ENCODE data around the gene TEAD1.

Gene TEAD1

DNA sequence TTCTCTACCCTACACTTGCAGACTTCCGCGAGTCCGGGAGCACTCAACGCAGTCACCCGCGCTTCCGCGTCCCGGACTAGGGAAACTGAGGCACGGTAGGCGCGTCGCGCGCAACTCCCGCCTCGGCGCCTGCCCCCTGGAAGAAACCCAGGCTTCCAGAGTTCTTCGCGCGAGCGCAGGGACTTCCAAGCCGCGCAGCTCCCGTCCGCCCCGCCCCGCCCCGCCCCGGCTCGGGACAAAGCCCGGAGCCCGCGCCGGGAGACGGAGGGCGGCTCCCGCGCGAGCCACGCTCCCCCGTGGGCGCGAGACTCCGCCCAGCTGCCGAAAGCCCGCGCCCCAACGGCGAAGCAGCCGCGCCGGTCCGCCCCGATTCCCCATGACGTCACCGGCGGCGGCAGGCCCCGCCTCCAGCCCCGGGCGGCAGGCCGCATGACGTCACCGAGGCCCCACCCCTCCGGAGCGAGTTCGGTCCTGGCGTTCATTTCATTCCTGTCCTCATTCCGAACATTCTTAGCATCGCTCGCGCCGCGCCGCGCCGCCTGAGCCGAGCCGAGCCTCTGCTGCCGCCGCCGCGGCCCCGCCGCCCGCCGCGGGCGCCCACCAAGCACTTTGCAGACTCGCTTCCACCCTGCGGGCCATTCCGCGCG, at the start of gene TEAD1:
TSS of gene TEAD1 (plus strand) at position 498 of the 647 bp plus-strand sequence.
- peak; percentile 83 for DNase-seq

DNA sequence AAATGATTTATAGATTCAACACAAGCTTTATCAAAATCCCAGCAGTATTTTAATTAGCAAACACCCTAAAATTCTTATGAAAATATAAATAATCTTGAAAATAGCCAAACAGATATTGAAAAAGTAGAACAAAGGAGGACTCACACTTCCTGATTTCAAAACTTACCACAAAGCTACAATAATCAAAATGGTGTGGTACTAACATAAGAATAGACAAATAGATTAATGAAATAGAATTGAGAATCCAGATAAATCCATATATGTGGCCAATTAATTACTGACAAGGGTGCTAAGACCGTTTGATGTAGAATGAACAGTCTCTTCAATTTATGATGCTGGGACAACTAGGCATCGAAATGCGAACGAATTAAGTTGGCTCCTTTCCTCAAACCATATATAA, 49.6 kb upstream of the TEAD1 start:
- no peak for DNase-seq

DNA sequence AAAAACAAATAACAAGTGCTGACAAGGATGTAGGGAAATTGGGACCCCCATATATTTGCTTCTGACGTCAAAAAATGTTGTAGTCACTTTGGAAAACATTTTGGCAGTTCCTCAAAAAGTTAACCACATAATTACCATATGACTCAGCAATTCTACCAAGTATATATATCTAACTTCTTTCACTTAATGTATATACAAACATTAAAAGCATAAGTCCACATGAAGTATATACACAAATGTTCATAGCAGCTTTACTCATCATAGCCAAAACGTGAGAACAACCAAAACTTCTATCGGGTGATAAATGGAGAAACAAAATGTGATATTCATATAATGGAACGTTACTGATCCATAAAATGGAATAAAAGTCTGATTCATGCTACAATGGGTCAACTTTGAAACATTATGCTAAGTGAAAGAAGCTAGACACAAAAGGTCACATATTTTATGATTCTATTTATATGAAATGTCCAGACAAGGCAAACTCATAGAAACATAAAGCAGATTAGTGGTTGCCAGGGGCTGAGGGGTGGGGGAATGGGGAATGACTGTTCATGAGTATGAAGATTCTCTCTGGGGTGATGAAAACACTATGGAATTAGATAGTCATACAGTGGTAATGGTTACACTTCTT, 48.7 kb upstream of the TEAD1 start:
- no peak for DNase-seq

- DNase-seq = no peak
Observed at GRCh38 chr11:12626616-12627015, 47.6 kb upstream of the TEAD1 start.

- DNase-seq = no peak
Observed at GRCh38 chr11:12628314-12628713, 45.9 kb upstream of the TEAD1 start.

DNA sequence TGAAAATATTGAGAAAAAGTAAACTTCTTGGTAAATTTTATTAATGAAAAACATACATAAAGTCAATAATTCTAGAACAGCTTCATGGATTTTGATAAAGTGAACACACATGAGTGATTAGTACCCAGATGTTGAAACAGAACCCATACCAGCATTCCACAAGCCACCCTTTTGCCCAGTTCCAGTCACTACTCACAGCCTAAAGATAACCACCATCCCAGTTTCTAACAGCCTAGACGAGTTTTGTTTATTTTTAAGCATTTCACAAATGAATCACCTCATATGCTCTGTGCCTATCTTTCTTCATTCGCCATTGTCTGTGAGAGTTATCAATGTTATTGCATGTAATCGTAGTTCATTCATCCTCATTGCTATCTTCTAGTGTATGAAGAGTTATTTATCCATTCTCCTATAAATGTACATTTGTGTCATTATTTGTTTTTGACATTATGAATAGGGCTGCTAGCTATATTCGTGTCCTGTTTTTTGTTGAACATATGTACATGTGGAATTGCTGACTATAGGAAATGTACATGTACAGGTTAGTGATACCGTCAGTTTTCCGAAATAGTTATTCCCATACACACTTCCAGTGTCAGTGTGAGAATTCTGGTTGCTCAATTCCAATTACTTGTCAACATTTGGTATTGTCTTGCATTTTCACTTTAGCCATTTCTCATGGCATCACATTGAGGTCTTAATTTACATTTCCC, 44.5 kb upstream of the TEAD1 start:
- DNase-seq = no peak

DNA sequence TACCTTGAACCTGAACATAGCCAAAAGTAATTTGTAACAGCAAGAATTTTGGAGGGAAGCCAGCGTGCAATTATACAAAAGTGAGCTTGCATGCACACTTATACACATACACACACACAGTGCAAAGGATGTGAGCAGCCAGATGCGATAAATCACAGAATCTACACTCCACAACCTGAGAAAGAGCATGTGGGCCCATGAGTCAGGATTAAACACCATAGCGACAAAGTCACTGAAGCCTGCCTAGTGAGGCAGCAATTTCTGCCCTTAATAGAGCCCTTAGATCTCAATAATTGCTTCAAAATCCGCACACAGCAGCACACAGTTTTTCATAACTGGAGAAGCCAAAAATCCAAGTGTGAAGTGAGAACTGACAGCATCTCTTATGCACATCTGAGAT, 42.6 kb upstream of the TEAD1 start:
- no peak for DNase-seq

GRCh38 chr11:12634329-12634728, 39.9 kb upstream of the TEAD1 start:
- no peak for DNase-seq

- DNase-seq = no peak
Observed at GRCh38 chr11:12636871-12637410, 37.3 kb upstream of the TEAD1 start.

DNA sequence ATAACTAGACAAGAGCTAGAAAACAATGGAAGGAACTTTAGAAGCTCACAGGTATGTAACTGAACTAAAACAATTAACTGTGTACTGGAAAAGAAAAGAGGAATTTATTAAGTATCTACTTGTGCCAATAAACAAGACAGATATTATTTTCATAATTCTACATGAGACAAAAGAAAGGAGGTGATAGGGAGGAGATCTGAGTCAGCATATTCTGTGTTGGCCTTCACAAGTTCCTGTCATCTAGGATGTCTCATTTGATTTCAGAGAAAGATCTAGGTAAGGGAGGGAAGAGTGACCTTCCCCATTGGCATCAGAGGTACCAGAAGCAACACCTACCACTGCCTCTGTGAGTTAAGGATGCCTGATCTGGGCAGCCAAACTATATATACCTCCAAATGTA, 34.8 kb upstream of the TEAD1 start:
- DNase-seq = no peak

DNA sequence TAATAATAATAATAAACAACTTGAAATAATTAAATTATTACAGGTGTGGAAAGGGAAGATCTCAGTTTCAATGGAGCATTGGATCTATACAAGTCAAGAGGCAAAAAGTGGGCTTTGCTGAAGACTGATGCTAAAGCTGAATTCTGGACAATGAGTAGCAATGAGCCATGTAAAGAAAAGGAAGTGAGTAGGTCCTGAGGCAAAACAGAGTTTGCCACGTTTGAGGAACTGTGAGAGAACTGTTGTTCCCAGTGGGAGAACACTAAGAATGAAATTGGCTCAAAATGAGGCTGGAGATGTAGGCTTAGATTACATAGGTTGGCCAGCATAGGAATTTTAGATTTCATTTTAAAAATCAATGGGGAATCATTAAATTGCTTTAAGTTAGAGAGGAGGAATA, 33.9 kb upstream of the TEAD1 start:
- no peak for DNase-seq

DNA sequence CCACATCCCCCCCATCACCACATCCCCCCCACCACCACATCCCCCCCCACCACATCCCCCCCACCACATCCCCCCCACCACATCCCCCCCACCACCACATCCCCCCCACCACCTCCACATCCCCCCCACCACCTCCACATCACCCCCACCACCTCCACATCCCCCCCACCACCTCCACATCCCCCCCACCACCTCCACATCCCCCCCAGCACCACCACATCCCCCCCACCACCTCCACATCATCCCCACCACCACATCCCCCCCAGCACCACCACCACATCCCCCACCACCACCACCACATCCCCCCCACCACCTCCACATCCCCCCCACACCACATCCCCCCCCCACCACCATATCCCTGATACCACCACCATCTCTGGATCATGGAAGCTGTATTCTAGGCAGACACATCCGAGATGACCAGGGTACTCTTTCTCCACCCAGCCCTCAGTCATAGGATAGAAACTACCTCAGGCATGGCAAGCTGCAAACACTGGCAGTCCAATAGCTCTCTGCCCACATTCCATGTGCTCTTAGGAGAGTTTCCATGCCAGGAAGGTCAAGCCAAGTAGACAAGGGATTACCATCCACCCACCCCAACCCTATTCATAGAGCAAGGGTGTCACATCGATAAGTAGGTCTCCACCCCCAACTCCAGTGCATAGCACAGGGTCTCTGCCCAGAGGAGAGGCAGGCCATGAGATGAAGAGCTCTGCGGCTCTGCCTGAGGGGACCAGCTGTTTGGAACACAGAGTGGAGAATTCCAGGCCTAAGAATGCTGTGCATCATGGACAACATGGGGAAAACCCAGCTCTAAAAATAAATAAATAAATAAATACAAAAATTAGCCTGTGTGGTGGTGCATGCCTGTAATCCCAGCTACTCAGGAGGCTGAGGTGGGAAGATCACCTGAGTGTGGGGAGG, 33.0 kb upstream of the TEAD1 start:
- peak; percentile 4 for DNase-seq

DNA sequence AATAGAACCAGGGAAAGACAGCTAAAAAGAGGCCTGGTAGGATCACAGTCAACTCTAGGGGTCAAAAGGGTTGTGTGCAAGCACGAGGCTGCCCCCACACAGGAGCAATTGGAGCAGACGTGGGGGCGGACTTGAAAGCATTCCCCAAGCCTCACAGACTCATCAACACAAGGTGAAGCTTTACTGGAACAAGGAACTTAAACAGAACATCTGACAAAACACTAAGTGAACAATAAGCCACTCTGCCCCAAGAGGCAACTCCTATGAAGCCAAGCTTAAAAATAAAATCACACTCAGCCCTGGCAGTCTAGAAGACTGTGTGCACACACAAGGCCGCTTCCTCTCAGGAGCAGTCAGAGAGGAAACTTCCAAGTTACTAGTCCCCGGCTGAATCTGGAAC, 32.2 kb upstream of the TEAD1 start:
- no peak for DNase-seq

- no peak for DNase-seq
Observed at GRCh38 chr11:12642806-12643428, 31.3 kb upstream of the TEAD1 start.

DNA sequence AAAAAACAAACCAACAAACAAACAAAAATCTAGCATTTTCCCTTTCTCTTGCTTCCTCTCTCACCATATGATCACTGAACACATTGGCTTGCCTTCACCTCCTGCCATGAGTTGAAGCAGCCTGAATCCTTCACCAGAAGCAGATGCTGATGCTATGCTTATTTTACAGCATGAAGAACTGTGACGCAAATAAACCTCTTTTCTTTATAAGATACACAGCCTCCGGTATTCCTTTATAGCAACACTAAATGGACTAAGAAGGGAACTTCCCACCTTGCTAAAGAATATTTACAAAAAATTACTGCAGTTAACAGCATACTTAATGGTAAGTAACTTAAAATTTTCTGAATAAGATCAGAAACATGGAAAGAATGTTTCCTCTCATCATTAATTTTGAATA, 27.7 kb upstream of the TEAD1 start:
- DNase-seq = no peak

GRCh38 chr11:12653729-12654128, 20.5 kb upstream of the TEAD1 start:
- DNase-seq = no peak

DNA sequence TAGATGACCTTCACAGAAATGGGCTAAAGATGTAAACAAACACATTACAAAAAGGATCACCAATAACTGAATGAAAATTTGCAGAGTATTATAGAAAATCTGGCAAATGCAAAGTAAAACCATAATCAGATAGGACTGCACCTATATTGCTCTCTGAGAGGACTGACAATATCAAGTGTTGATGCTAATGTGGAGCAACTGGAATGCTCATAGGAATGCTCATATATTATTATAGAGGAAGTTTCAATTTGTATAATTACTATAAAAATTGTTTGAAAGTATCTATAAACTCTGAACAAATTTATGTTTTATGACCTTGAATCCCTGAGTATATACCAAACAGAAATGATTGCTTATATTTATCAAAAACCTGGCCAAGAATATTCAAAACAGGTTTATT, 18.4 kb upstream of the TEAD1 start:
- DNase-seq = no peak

- DNase-seq = no peak
Observed at GRCh38 chr11:12657336-12657735, 16.9 kb upstream of the TEAD1 start.

DNA sequence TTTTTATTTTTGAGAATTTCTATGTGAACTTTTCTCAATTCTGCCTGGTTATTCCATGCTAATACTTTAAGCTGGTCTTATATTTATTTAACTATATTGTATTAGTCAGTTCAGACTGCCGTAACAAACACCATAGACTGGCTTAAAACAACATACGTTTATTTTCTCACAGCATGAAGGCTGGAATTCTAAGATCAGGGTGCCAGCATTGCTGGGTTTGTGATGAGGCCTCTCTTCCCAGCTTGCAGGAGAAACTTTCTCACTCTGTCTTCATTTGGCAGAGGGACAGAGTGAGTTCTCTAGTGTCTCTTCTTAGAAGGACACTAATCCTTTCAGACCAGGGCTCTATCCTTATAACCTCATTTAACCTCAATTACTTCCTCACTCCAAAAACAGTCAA, 16.2 kb upstream of the TEAD1 start:
- no peak for DNase-seq

DNA sequence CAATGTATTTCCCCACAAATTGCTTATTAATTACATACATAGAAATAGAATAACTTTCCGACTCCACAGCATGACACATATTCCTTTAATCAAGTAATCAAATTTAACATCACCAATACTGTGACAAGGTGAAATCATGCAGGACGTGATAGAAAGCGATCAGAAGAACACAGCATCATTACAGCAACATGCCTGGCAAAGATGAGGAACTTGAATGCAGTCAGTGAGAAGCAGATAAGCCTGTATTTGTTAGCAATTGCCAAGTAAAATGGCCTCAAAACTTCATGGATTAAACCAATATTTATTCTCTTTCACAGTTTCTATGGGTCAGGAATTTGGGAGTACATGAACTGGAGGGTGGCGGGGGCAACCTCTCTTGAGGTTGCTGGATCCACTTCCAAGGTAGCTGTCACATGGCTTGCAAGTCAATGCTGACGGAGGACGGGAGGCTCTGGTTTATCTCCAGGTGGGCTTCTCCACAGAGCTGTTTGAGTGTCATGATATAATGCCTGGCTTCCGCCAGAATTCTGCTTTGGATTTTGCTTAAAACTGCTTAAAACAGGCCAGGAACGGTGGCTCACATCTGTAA, 12.0 kb upstream of the TEAD1 start:
- DNase-seq = no peak

DNA sequence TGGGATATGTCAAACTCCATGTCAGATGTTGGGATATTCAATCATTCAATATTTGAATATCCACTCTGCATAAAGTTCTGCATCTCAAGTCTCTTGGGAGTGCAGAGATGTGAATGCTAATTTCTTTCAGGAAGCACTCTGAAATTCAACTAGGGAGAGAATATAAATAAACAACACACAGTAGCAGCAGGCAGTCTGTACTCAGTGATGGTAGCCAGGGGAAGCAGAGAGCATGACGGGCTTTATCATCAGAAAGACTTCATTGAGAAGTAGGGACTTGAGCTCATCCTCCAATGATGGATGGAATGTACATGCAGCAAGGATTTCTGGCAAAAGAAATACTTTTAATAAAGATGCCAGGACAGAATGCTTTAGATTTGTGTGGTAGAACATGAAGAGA, 9.8 kb upstream of the TEAD1 start:
- DNase-seq = no peak

DNA sequence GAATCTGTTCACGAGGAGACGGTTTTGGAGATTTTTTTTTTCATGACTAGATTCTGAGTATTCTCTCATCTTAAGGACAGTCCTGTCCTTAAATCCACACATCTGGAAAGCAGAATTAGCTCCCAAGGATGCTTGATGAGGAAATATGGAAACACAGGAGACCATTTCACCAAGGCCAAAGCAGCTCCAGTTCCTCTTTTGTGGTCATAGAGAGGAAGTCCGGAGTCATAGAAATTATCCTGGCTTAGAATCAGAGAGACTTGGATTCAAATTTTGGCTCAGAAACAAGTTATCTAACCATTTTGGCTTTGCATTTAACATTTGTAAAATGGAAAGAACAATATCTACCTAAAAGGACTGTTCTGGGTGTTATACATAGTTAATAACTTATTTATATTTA, 7.3 kb upstream of the TEAD1 start:
- DNase-seq = no peak

Data from CD4-positive, alpha-beta T cell treated with Interleukin-6 for 4 hours (primary cell).